GM12878 (cell line): ENCODE results near the gene KIF2C.
"Not testable (repeated sequence)": the region's sequence is repeated elsewhere in the genome, so short reads cannot be mapped to it uniquely, and the experiment has no call there.

Experiments used
- JUNB ChIP-seq: IDR thresholded peaks from 2 replicates; pipeline ENCODE4 v1.6.1; 2016; ENCODE audit warnings: antibody characterized with exemption, mild to moderate bottlenecking
- PAX8 ChIP-seq: fragments of 450-650 bp; IDR thresholded peaks from 2 replicates; pipeline ENCODE4 v1.6.1; 2017; ENCODE audit warnings: mild to moderate bottlenecking, moderate library complexity
- POLR2AphosphoS5 ChIP-seq: IDR thresholded peaks from 2 replicates; pipeline ENCODE4 v1.6.1; 2011; ENCODE audit warnings: mild to moderate bottlenecking, low read length, inconsistent platforms
- SIN3A ChIP-seq: IDR thresholded peaks from 2 replicates; pipeline ENCODE4 v1.6.1; 2012; ENCODE audit warnings: low read depth, low read length, improper control_type of control experiment
- ZNF687 ChIP-seq: fragments of 450-650 bp; IDR thresholded peaks from 2 replicates; pipeline ENCODE4 v1.6.1; 2017; ENCODE audit warnings: mild to moderate bottlenecking, moderate library complexity

DNA sequence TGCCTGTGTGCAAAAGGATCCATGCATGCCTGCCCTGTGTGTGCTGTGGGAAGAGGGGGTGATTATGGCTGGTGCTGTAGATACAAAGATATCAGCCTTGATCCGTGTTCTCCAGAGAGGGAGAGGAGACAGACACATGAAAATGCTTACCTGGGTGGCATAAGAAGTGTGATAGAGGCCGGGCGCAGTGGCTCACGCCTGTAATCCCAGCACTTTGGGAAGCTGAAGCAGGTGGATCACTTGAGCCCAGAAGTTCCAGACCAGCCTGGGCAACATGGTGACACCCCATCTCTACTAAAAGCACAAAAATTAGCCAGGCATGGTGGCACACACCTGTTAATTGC lies 71.1 kb downstream of the KIF2C start:
- not testable (repeated sequence) for TF ChIP-seq POLR2AphosphoS5, PAX8, JUNB, SIN3A, ZNF687
